Duodenal mucosa (tissue), 2 donors: ENCODE measurements around the gene TBX18.

Experiments
- H3K27ac ChIP-seq: one replicate; pipeline ENCODE4 v1.7.0; 2013; ENCODE audit warnings: low read depth, low read length
- H3K27me3 ChIP-seq, 2 donors: one replicate each; pipeline ENCODE4 v1.7.0; 2013; ENCODE audit warnings: low read length in 2 of 2, control low read depth in 1 of 2; ENCODE audit not compliant: insufficient read depth in 2 of 2, control insufficient read depth in 1 of 2
- H3K36me3 ChIP-seq, 2 donors: one replicate each; pipeline ENCODE4 v1.7.0; 2013; ENCODE audit warnings: low read length in 2 of 2, control low read depth in 1 of 2; ENCODE audit not compliant: insufficient read depth in 2 of 2, control insufficient read depth in 1 of 2
- H3K4me1 ChIP-seq, 2 donors: one replicate each; pipeline ENCODE4 v1.7.0; 2013; ENCODE audit warnings: low read length in 2 of 2, control low read depth in 1 of 2; ENCODE audit not compliant: insufficient read depth in 2 of 2, control insufficient read depth in 1 of 2
- H3K4me3 ChIP-seq, 2 donors: one replicate each; pipeline ENCODE4 v1.7.0; 2013; ENCODE audit warnings: low read length in 2 of 2, low read depth in 1 of 2
- H3K9ac ChIP-seq, 2 donors: one replicate each; pipeline ENCODE4 v1.7.0; 2013; ENCODE audit warnings: low read length in 2 of 2, low read depth in 1 of 2
- H3K9me3 ChIP-seq, 2 donors: one replicate each; pipeline ENCODE4 v1.7.0; 2013; ENCODE audit warnings: low read length in 2 of 2, control low read depth in 1 of 2; ENCODE audit not compliant: control insufficient read depth in 1 of 2

The TBX18 gene

GRCh38 chr6:84774157-84774984 is 10.0 kb upstream of the TBX18 start:
- no peak overlapping the region for H3K9ac ChIP-seq
- H3K9me3 ChIP-seq, result no peaks in the 10 kb centered on the region
- H3K4me1 ChIP-seq, result no peaks in the 10 kb centered on the region
- H3K27ac ChIP-seq, result no peak overlapping the region
- no peaks in the 10 kb centered on the region for H3K36me3 ChIP-seq
- peak overlapping the region; percentile 6 to 40 for H3K4me3 ChIP-seq
- H3K27me3 ChIP-seq, result peaks cover 43 to 59% of the 10 kb centered on the region in 2 donors

GRCh38 chr6:84773431-84774156 is 9.2 kb upstream of the TBX18 start:
- Histone ChIP-seq H3K4me1 (no peaks in the 10 kb centered on the region), H3K4me3 (peak overlapping the region in 1 of 2 donors; percentile 32), H3K9ac (no peak overlapping the region), H3K27ac (no peak overlapping the region), H3K36me3 (no peaks in the 10 kb centered on the region), H3K9me3 (no peaks in the 10 kb centered on the region), H3K27me3 (peaks cover 51 to 65% of the 10 kb centered on the region in 2 donors)

GRCh38 chr6:84773133-84773430 is 8.7 kb upstream of the TBX18 start:
- Histone ChIP-seq H3K4me3 (no peak overlapping the region), H3K27me3 (peaks cover 54 to 70% of the 10 kb centered on the region in 2 donors), H3K27ac (no peak overlapping the region), H3K9me3 (no peaks in the 10 kb centered on the region), H3K36me3 (no peaks in the 10 kb centered on the region), H3K4me1 (no peaks in the 10 kb centered on the region), H3K9ac (no peak overlapping the region)

DNA sequence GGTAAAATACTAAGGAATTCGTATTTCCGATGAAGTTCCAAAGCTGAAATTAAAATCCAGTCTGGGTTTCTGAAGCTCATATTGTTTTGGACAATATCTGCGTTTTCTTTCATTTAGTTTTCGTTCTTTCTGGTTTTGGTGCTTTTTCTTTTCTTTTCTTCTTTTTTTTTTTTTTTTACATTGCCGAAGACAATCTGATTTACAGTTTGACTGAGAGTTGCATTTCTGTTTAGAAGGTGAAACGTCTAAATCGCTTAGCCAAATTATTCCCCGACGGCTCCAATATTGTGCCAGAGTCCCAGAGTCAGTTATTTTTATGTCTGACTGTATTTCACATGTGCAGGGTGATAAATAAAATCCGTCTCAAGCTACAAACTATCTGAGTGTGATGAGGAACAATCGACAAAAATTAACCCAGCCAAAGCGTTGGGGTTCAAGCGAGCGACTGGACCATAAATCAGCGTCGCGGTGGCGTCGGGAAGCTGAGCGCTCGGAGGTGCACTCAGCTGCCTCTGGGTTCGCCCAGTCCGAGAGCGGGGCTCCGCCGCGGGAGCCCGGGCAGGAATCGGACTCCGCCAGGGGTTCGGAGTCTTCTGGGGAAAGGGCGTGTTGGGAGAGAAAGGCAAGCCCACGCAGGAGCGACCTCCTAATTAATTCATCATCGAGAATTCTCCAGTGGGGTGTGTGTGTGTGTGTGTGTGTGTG is 8.2 kb upstream of the TBX18 start:
- no peak overlapping the region for H3K27ac ChIP-seq
- H3K9me3 ChIP-seq, result no peaks in the 10 kb centered on the region
- no peaks in the 10 kb centered on the region for H3K36me3 ChIP-seq
- peaks cover 54 to 73% of the 10 kb centered on the region in 2 donors for H3K27me3 ChIP-seq
- no peak overlapping the region for H3K9ac ChIP-seq
- no peaks in the 10 kb centered on the region for H3K4me1 ChIP-seq
- no peak overlapping the region for H3K4me3 ChIP-seq

- H3K4me3 ChIP-seq, result no peak overlapping the region
- no peaks in the 10 kb centered on the region for H3K4me1 ChIP-seq
- H3K9me3 ChIP-seq, result no peaks in the 10 kb centered on the region
- H3K9ac ChIP-seq, result no peak overlapping the region
- peaks cover 58 to 80% of the 10 kb centered on the region in 2 donors for H3K27me3 ChIP-seq
- H3K27ac ChIP-seq, result no peak overlapping the region
- no peaks in the 10 kb centered on the region for H3K36me3 ChIP-seq
Observed at GRCh38 chr6:84771756-84772356, 7.5 kb upstream of the TBX18 start.

GRCh38 chr6:84771125-84771755 is 6.8 kb upstream of the TBX18 start:
- Histone ChIP-seq H3K9ac (no peak overlapping the region), H3K9me3 (no peaks in the 10 kb centered on the region), H3K4me3 (no peak overlapping the region), H3K4me1 (no peaks in the 10 kb centered on the region), H3K36me3 (no peaks in the 10 kb centered on the region), H3K27me3 (peaks cover 63 to 87% of the 10 kb centered on the region in 2 donors), H3K27ac (no peak overlapping the region)

DNA sequence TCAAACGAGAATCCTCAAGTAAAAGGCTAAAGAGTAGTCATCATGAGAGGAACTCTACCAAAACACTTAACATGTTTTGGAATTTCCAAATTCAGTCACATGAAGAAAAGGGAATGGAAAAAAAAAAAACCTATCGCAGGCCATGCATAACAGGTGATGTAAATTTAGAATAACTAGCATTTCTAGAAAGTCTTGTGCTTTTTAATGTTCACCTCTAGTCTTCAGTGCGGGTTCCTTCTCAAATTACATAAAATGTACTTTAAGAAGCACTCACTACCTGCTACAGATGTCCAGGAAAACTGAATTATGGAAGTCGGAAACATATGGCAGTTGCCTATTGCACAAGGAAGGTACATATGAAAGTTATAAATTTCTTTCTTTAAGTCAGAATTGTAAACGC is 6.1 kb upstream of the TBX18 start:
- Histone ChIP-seq H3K9ac (no peak overlapping the region), H3K27ac (no peak overlapping the region)

GRCh38 chr6:84769306-84769705 is 4.9 kb upstream of the TBX18 start:
- Histone ChIP-seq H3K4me3 (no peak overlapping the region), H3K4me1 (no peaks in the 10 kb centered on the region), H3K9me3 (no peaks in the 10 kb centered on the region), H3K27ac (no peak overlapping the region), H3K27me3 (peaks cover 72 to 85% of the 10 kb centered on the region in 2 donors), H3K9ac (no peak overlapping the region), H3K36me3 (no peaks in the 10 kb centered on the region)

More for the DNA sequence above, 6.1 kb upstream of the TBX18 start:
- Histone ChIP-seq H3K27me3 (peaks cover 69 to 85% of the 10 kb centered on the region in 2 donors), H3K9me3 (no peaks in the 10 kb centered on the region), H3K4me3 (no peak overlapping the region), H3K36me3 (no peaks in the 10 kb centered on the region), H3K4me1 (no peaks in the 10 kb centered on the region)

DNA sequence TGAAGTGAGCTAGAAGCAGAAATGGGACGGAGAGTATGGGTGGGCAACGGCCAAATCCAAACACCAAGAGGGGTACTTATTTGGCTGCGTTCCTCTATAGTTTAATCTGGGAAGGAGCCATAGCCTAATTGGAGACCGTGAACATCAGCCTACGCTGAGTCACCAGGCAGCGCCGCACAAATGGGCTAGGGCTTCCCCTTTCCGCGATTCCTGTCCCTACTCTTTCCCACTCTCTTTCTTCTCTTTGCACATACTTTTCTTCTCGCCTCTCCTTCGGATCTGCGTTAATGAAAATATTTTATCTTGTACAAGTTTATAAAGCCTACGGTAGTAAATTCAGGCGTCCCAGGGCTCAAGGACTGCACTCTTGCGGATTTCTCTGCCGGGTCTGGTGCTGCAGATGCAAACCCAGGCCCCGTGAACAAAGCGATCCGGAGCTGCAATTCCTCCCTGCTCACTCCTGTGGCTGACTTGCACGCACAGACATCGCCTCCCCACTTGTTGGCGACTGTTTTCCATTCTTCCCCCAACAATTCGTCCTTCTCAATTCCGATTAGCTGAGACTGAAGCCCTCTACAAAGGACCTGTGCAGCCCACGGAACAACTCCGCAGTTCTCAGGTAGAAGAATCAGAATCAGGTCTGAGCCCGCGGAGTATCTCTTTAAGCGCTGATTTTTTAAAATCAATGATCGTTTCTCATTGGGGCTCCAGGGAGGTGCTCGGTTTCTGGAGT is 4.2 kb upstream of the TBX18 start:
- Histone ChIP-seq H3K4me3 (no peak overlapping the region), H3K4me1 (no peaks in the 10 kb centered on the region), H3K9ac (no peak overlapping the region), H3K27ac (no peak overlapping the region), H3K27me3 (peaks cover 69 to 81% of the 10 kb centered on the region in 2 donors), H3K9me3 (no peaks in the 10 kb centered on the region), H3K36me3 (no peaks in the 10 kb centered on the region)
